Mammary epithelial cell (primary cell): ENCODE data around the gene DPH6.

Source experiments
- EZH2 ChIP-seq: IDR thresholded peaks from 2 replicates; pipeline ENCODE4 v1.6.1; 2012; ENCODE audit warnings: low read length, inconsistent platforms, borderline replicate concordance
- TF ChIP-seq, protein P1 (sequence below), 2 donors: IDR thresholded peaks in 1 of 2; conservative IDR thresholded peaks in 1 of 2; 2 replicates each; pipeline ENCODE4 v1.5.1; 2011 to 2012; ENCODE audit warnings: inconsistent platforms in 2 of 2, low read length in 2 of 2, mild to moderate bottlenecking in 2 of 2, control low read depth in 1 of 2, low read depth in 1 of 2; ENCODE audit not compliant: insufficient read depth in 1 of 2; ENCODE audit errors: extremely low read depth in 1 of 2

DNA sequence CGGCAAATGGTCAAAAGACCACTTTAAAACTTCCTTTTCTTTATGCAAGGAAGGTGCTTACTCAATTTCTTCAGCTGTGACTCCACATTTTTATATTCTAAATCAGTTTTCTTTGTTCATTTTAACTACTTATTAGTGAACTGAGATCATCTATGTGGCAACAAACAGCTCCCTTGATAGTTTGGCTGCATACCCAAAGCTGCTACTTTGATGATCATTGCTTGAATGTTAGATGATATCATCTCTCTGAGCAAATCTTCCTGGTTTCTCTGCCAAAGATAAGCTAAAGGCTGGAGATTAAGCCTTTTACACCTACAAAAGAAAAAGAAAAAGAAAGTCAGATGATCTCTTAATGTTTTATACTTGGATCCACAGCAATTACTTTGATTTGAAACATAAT, 95.5 kb downstream of the DPH6 start:
- TF ChIP-seq, protein P1, sequence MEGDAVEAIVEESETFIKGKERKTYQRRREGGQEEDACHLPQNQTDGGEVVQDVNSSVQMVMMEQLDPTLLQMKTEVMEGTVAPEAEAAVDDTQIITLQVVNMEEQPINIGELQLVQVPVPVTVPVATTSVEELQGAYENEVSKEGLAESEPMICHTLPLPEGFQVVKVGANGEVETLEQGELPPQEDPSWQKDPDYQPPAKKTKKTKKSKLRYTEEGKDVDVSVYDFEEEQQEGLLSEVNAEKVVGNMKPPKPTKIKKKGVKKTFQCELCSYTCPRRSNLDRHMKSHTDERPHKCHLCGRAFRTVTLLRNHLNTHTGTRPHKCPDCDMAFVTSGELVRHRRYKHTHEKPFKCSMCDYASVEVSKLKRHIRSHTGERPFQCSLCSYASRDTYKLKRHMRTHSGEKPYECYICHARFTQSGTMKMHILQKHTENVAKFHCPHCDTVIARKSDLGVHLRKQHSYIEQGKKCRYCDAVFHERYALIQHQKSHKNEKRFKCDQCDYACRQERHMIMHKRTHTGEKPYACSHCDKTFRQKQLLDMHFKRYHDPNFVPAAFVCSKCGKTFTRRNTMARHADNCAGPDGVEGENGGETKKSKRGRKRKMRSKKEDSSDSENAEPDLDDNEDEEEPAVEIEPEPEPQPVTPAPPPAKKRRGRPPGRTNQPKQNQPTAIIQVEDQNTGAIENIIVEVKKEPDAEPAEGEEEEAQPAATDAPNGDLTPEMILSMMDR (conservative IDR thresholded peaks at IDR 0.05 in 1 of 2, IDR thresholded peaks at IDR 0.05 in 1 of 2; ENCODE audit: extremely low read depth in 1 of 2, insufficient read depth in 1 of 2, low read depth in 1 of 2, low read length in 2 of 2): no peak
- TF ChIP-seq EZH2: no peak
